ENCODE data around the gene SLC7A5.
"Not testable (repeated sequence)": the region's sequence is repeated elsewhere in the genome, so short reads cannot be mapped to it uniquely, and the experiment has no call there.

Gene SLC7A5

DNA sequence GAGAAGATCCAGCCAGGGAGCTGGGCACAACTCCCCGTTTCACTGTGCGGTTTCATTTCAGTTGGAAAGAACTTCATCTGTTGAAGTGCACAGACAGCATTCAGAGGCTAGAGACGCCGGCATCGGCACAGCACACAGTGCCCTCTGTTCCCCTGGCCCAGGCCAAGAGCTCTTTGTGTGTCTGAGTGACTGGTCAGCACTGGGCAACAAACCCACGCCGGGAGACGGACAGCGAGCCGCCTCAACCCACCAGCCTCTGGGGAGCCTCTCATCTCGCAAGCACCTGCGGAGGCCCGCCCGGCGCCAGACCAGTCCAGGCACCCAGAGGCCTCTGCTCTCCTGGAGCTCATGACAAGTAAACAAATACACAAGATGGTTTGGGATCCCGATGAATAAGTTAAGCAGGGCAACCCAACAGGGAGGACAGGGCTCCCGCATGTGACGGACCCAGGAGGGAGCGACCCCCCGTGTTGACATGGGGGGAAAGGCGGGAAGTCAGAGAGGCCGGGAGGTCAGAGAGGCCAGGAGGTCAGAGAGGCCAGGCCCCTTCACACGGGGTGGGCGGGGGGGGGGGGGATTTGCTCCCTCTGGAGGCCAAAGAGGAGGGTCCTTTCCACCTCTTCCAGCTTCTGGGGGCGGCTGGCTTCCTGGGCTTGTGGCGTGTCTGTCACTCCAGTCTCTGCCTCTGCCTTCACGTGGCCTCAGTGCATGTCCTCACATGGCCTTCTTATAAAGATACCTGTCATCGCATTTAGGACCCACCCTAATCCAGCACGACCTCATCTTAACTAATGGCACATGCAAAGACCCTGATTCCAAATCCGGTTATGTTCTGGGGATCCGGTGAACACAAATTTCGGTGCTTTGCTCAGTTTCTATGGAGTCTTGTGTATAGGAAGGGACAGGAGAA, 77.8 kb downstream of the SLC7A5 start:
- no peak overlapping the region for H3K4me3 ChIP-seq (ENCODE audit: severe bottlenecking)
- peak overlapping the region; percentile 99 for H3K27ac ChIP-seq (ENCODE audit: poor library complexity, severe bottlenecking)
- H3K36me3 ChIP-seq (ENCODE audit: low read depth) = no peaks in the 10 kb centered on the region
- peaks cover 3% of the 10 kb centered on the region for H3K9me3 ChIP-seq (ENCODE audit: severe bottlenecking)
- no peaks in the 10 kb centered on the region for H3K27me3 ChIP-seq (ENCODE audit: insufficient read depth, poor library complexity, severe bottlenecking)
- TF ChIP-seq, protein P1, sequence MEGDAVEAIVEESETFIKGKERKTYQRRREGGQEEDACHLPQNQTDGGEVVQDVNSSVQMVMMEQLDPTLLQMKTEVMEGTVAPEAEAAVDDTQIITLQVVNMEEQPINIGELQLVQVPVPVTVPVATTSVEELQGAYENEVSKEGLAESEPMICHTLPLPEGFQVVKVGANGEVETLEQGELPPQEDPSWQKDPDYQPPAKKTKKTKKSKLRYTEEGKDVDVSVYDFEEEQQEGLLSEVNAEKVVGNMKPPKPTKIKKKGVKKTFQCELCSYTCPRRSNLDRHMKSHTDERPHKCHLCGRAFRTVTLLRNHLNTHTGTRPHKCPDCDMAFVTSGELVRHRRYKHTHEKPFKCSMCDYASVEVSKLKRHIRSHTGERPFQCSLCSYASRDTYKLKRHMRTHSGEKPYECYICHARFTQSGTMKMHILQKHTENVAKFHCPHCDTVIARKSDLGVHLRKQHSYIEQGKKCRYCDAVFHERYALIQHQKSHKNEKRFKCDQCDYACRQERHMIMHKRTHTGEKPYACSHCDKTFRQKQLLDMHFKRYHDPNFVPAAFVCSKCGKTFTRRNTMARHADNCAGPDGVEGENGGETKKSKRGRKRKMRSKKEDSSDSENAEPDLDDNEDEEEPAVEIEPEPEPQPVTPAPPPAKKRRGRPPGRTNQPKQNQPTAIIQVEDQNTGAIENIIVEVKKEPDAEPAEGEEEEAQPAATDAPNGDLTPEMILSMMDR (IDR thresholded peaks at IDR 0.05; ENCODE audit: poor library complexity, severe bottlenecking) = no peak
- peaks cover 36% of the 10 kb centered on the region for H3K4me1 ChIP-seq (ENCODE audit: insufficient read depth, poor library complexity, severe bottlenecking)
- no peak for ATAC-seq (ENCODE audit: low read depth)
- DNase-seq (ENCODE audit: low spot score) = no peak

DNA sequence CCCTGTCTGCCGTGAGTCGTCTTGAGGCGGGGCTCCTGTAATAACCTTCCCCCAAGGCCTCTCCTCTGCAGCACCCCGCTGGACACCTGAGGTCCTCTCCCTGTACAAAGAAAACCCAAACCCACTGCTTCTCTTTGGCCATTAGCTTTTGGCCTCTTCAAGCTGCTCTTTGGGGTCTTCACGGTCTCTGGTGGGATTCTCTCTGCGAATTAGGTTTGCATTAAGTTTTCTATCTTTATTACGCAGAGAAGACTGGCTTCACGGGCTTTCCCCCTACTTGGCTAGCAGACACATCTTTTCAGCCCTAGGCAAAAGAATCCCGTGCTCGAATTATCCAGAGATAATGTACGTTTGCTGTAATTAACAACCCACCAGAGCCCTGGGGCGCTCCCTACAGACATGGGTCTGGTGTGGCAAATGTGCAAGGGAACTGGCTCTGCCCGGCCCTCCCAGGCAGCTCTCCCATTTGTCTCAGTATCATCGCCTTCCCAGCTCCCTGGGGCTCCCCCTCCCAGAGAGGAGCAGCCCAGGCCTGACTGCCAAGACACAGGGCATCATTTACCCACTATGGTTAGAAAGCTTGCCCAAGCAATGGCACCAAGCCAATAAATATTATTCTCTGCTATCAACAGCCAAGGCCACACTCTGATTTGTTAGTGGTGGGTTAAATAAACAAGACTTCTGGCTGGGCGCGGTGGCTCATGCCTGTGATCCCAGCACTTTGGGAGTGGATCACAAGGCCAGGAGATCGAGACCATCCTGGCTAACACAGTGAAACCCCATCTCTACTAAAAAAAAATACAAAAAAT, 78.8 kb downstream of the SLC7A5 start:
- DNase-seq (ENCODE audit: low spot score) (peak; percentile 86), ATAC-seq (ENCODE audit: low read depth) (peak; percentile 68)
- TF ChIP-seq, protein P1 (IDR thresholded peaks at IDR 0.05; ENCODE audit: poor library complexity, severe bottlenecking) = peak; percentile 9
- H3K4me3 ChIP-seq (ENCODE audit: severe bottlenecking) = no peak overlapping the region
- H3K9me3 ChIP-seq (ENCODE audit: severe bottlenecking) = peaks cover 3% of the 10 kb centered on the region
- H3K36me3 ChIP-seq (ENCODE audit: low read depth) = no peaks in the 10 kb centered on the region
- H3K27me3 ChIP-seq (ENCODE audit: insufficient read depth, poor library complexity, severe bottlenecking) = no peaks in the 10 kb centered on the region
- peaks cover 36% of the 10 kb centered on the region for H3K4me1 ChIP-seq (ENCODE audit: insufficient read depth, poor library complexity, severe bottlenecking)
- peak overlapping the region; percentile 99 for H3K27ac ChIP-seq (ENCODE audit: poor library complexity, severe bottlenecking)

DNA sequence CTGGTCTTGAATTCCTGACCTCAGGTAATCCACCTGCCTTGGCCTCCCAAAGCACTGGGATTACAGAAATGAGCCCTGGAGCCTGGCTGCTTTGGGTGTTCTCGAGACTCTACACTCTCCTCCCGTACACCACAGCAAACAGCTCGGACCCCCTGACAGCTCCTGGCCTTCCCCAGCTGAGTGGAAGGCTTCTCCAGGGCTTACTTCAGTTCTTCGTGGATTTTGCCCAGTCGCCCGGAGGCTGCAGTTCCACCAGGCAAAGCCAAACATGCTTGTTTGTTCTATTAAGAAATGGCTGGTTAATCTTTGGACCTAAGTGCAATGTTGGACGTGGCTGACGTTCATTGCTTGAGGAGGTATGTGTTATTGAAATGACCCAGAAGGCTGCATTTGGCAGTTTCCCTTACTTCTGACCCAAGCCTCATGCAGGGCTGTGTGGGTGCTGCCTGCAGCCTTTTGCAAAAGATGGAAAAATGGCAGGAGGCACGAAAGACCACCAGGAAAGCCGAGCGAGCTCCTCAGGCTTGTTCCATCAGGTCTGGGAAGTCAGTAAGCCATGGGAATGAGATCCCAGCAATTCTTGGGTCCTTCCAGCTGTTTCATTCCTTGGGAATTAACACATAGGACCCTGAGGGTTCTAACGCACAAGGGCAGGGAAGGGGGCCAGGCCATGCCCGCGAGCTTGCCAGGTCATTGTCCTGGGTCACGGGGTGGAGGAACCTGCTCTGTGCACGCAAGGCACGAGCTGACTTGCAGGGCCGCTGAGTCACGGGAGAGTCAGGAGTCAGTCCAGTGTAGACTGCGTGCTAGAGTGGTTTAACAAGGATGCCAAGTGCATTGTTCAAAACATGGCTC, 79.6 kb downstream of the SLC7A5 start:
- Histone ChIP-seq H3K4me1 (ENCODE audit: insufficient read depth, poor library complexity, severe bottlenecking) (peaks cover 36% of the 10 kb centered on the region), H3K27ac (ENCODE audit: poor library complexity, severe bottlenecking) (peak overlapping the region; percentile 99), H3K27me3 (ENCODE audit: insufficient read depth, poor library complexity, severe bottlenecking) (no peaks in the 10 kb centered on the region), H3K9me3 (ENCODE audit: severe bottlenecking) (peaks cover 3% of the 10 kb centered on the region), H3K36me3 (ENCODE audit: low read depth) (no peaks in the 10 kb centered on the region), H3K4me3 (ENCODE audit: severe bottlenecking) (no peak overlapping the region)
- TF ChIP-seq, protein P1 (IDR thresholded peaks at IDR 0.05; ENCODE audit: poor library complexity, severe bottlenecking) = no peak
- peak; percentile 89 for ATAC-seq (ENCODE audit: low read depth)
- DNase-seq (ENCODE audit: low spot score) = peak; percentile 100

DNA sequence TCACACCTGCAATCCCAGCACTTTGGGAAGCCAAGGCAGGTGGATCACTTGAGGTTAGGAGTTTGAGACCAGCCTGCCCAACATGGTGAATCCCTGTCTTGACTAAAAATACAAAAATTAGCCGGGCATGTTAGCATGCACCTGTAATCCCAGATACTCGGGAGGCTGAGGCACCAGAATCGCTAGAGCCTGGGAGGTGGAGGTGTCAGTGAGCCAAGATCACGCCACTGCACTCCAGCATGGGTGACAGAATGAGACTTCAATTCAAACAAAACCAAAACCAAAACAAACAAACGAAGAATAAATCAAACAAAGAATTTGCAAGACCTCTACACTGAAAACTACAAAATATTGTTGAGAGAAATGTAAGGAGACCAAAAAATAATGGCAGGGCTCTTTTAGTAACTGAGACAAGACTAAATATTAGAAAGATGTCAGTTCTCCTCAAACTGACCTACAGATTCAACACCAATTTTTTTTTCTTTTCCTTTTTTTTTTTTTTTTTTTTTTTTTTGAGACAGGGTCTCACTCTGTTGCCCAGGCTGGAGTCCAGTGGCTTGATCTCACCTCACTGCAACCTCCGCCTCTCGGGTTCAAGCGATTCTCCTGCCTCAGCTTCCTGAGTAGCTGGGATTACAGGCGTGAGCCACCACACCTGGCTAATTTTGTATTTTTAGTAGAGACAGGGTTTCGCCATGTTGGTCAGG, 80.4 kb downstream of the SLC7A5 start:
- not testable (repeated sequence) for H3K9me3 ChIP-seq (ENCODE audit: severe bottlenecking); H3K27me3 ChIP-seq (ENCODE audit: insufficient read depth, poor library complexity, severe bottlenecking); H3K4me3 ChIP-seq (ENCODE audit: severe bottlenecking); H3K36me3 ChIP-seq (ENCODE audit: low read depth); ATAC-seq (ENCODE audit: low read depth); DNase-seq (ENCODE audit: low spot score)
- Histone ChIP-seq H3K27ac (ENCODE audit: poor library complexity, severe bottlenecking) (peak overlapping the region; percentile 99), H3K4me1 (ENCODE audit: insufficient read depth, poor library complexity, severe bottlenecking) (peaks cover 32% of the 10 kb centered on the region)

DNA sequence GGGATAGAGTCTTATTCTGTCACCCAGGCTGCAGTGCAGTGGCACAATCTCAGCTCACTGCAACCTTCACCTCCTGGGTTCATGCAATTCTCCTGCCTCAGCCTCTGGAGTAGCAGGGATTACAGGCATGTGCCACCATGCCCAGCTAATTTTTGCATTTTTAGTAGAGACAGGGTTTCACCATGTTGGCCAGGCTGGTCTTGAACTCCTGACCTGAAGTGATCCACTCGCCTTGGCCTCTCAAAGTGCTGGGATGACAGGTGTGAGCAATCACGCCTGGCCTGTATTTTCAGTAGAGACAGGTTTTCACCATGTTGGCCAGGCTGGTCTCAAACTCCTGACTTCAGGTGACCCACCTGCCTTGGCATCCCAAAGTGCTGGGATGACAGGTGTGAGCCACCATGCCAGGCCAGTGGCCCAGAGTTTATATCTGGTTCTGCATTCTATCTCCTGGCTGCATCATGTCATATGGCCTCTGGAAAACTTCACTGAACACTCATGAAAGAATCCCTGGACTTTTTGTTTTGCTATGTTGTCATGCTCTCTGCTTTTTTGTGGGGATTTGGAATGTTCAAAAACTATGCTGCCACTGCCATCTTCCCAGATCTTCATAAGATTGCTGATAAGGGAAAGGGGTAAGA, 81.7 kb downstream of the SLC7A5 start:
- DNase-seq (ENCODE audit: low spot score); H3K27me3 ChIP-seq (ENCODE audit: insufficient read depth, poor library complexity, severe bottlenecking); H3K4me3 ChIP-seq (ENCODE audit: severe bottlenecking); H3K36me3 ChIP-seq (ENCODE audit: low read depth); H3K9me3 ChIP-seq (ENCODE audit: severe bottlenecking); ATAC-seq (ENCODE audit: low read depth): not testable (repeated sequence)
- H3K4me1 ChIP-seq (ENCODE audit: insufficient read depth, poor library complexity, severe bottlenecking) = peaks cover 25% of the 10 kb centered on the region
- H3K27ac ChIP-seq (ENCODE audit: poor library complexity, severe bottlenecking) = peak overlapping the region; percentile 99
